Measurements from ENCODE around the gene SLC12A8. TPM values are rescaled to one million over a fixed set of nuclear protein-coding genes. Genes with fewer than 3 reads are reported as not detected.

The SLC12A8 gene
- total RNA-seq, 2 donors from 2014 or later, result 3.0 to 4.1 TPM

DNA sequence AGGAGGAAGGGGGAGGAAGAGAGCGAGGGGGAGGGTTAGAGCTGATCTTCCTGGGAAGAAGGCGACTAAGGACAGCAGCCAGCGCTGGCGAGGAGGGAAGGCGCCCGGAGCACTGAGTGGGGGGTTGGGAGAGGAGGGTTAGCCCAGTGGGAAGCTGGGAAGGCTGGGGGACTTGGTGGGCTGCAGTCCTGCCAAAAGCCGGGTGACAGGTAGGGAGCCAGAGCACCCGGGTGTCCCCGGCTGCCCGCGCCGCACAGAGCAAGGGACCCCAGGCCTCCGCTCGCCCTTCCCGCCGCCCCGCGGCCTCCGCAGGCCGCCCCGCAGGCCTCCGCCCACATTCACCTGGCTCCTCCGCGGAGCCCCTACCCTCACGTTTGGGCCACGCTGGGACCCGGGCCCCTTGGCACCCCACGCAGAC, 448 bp downstream of the SLC12A8 start:
- no peaks in the 10 kb centered on the region for H3K36me3 ChIP-seq
- no peak overlapping the region for H3K27ac ChIP-seq
- ATAC-seq (ENCODE audit: insufficient number of reproducible peaks, low FRiP score, low read depth) (no peak), DNase-seq (ENCODE audit: low spot score) (no peak)
- peaks cover 8% of the 10 kb centered on the region for H3K27me3 ChIP-seq (replicated peaks; ENCODE audit: insufficient read depth)
- H3K4me3 ChIP-seq, result peak overlapping the region; percentile 70
- peaks cover 10 to 16% of the 10 kb centered on the region in 2 donors for H3K4me1 ChIP-seq (ENCODE audit: control insufficient read depth in 1 of 2, low read depth in 2 of 2)
- TF ChIP-seq, protein P1, sequence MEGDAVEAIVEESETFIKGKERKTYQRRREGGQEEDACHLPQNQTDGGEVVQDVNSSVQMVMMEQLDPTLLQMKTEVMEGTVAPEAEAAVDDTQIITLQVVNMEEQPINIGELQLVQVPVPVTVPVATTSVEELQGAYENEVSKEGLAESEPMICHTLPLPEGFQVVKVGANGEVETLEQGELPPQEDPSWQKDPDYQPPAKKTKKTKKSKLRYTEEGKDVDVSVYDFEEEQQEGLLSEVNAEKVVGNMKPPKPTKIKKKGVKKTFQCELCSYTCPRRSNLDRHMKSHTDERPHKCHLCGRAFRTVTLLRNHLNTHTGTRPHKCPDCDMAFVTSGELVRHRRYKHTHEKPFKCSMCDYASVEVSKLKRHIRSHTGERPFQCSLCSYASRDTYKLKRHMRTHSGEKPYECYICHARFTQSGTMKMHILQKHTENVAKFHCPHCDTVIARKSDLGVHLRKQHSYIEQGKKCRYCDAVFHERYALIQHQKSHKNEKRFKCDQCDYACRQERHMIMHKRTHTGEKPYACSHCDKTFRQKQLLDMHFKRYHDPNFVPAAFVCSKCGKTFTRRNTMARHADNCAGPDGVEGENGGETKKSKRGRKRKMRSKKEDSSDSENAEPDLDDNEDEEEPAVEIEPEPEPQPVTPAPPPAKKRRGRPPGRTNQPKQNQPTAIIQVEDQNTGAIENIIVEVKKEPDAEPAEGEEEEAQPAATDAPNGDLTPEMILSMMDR (IDR thresholded peaks at IDR 0.05), result no peak
- no peaks in the 10 kb centered on the region for H3K9me3 ChIP-seq

DNA sequence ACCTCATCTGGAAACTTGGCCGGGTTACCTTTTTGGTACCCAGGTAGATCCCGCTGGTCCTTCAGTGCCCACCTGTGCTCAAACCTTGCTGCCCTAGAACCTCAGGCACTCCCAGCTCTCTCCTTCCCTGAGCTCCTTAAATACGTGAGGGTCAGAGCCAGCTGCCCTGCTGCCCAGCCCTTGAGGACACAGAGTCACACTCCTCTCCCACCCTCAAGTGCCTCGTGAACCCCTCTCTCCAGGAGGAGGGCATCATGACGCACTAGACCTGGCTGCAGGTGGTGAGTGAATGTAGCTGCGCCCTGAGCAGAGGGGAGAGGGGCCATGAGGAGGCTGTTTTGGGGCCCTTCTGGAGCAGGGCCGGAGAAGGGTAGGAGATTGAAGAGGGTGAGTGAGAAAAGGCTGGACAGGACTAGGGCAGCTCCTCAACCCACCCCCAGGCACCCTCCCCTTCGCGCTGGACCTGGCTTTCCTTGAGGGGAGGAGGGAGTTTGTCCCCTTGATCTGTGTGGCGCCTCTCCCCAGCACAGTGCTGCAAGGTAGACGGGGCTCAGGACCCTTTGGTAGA, 941 bp downstream of the SLC12A8 start:
- H3K27ac ChIP-seq, result no peak overlapping the region
- DNase-seq (ENCODE audit: low spot score), result no peak
- H3K27me3 ChIP-seq (replicated peaks; ENCODE audit: insufficient read depth), result peaks cover 8% of the 10 kb centered on the region
- TF ChIP-seq, protein P1 (IDR thresholded peaks at IDR 0.05), result no peak
- no peaks in the 10 kb centered on the region for H3K36me3 ChIP-seq
- H3K9me3 ChIP-seq, result no peaks in the 10 kb centered on the region
- no peak for ATAC-seq (ENCODE audit: insufficient number of reproducible peaks, low FRiP score, low read depth)
- peaks cover 10 to 16% of the 10 kb centered on the region in 2 donors for H3K4me1 ChIP-seq (ENCODE audit: control insufficient read depth in 1 of 2, low read depth in 2 of 2)
- peak overlapping the region; percentile 70 for H3K4me3 ChIP-seq

DNA sequence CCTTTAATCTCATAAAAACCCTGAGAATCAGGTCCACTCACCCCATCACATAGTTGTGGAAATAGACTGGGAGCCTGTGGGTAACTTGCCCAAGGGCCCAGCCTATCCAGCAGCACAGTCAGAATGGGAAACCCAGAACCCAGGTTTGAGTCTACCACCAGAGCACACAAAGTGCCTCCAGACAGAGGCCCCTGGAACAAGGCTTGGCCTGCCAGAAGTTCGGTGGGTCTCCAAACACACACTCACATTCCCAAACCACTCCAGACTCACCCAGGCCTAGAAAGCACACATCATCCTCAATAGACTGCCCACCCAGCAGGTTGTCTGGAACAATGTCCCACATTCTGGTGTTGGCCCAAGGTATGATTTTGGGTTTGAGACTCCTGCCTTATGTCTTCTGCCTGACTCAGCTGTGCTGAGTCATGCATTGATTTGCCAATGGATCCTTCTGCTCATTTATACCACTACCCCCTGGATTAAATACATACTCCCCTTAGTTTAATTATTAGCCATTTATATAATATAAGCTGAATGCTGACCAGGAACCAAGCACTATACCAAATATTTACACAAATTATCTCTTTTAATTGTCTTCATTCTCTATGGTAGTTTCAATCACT, 4.5 kb downstream of the SLC12A8 start:
- no peaks in the 10 kb centered on the region for H3K9me3 ChIP-seq
- no peak overlapping the region for H3K4me3 ChIP-seq
- DNase-seq (ENCODE audit: low spot score) (no peak), ATAC-seq (ENCODE audit: insufficient number of reproducible peaks, low FRiP score, low read depth) (no peak)
- no peak overlapping the region for H3K27ac ChIP-seq
- peaks cover 9 to 15% of the 10 kb centered on the region in 2 donors for H3K4me1 ChIP-seq (ENCODE audit: control insufficient read depth in 1 of 2, low read depth in 2 of 2)
- TF ChIP-seq, protein P1 (IDR thresholded peaks at IDR 0.05), result no peak
- no peaks in the 10 kb centered on the region for H3K36me3 ChIP-seq
- peaks cover 8% of the 10 kb centered on the region for H3K27me3 ChIP-seq (replicated peaks; ENCODE audit: insufficient read depth)

DNA sequence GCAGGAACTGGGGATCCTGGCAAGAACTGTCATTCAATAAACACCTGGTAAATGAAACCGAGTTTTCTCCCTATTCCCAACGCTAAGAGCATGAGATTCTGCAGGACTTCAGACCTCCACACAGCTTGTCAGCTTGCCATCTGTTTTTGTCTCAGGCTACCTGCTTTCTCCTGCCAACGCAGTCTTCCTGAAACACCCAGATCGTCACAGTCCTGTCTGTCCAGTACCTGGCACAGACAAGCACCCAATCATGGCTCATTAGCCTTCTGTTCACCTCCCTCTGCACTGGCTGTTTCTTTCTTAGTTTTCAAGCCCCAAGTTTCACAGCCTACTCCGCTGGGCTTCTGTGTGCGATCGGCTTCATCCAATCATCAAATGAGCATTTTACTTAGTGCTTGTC, 5.0 kb downstream of the SLC12A8 start:
- no peaks in the 10 kb centered on the region for H3K9me3 ChIP-seq
- H3K4me3 ChIP-seq, result no peak overlapping the region
- DNase-seq (ENCODE audit: low spot score) (no peak), ATAC-seq (ENCODE audit: insufficient number of reproducible peaks, low FRiP score, low read depth) (no peak)
- H3K27ac ChIP-seq, result no peak overlapping the region
- H3K36me3 ChIP-seq, result no peaks in the 10 kb centered on the region
- H3K27me3 ChIP-seq (replicated peaks; ENCODE audit: insufficient read depth), result peaks cover 8% of the 10 kb centered on the region
- H3K4me1 ChIP-seq (ENCODE audit: control insufficient read depth in 1 of 2, low read depth in 2 of 2), result peaks cover 3 to 10% of the 10 kb centered on the region in 2 donors
- TF ChIP-seq, protein P1 (IDR thresholded peaks at IDR 0.05), result no peak

DNA sequence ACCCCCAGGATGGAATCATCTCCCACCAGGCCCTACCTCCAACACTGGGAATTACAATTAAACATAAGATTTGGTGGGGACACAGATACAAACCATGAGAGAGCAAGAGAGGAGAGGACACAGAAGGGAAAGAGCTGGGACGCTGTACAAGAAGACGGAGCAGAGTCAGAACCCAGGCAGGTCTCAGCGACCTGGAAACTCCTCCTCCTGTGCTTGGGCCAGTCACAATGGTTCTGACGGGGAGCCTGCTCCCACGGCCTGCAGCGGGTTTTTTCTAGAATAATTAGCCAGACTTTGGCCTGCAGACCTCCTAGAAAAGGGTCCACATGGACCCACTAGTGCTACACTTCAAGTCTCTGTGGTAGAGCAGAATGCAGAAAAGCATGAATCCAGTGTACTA, 5.6 kb downstream of the SLC12A8 start:
- ATAC-seq (ENCODE audit: insufficient number of reproducible peaks, low FRiP score, low read depth), result no peak
- Histone ChIP-seq H3K27me3 (replicated peaks; ENCODE audit: insufficient read depth) (peaks cover 3% of the 10 kb centered on the region), H3K36me3 (no peaks in the 10 kb centered on the region), H3K4me1 (ENCODE audit: control insufficient read depth in 1 of 2, low read depth in 2 of 2) (peaks cover 0 to 4% of the 10 kb centered on the region in 2 donors), H3K27ac (no peak overlapping the region), H3K9me3 (no peaks in the 10 kb centered on the region), H3K4me3 (no peak overlapping the region)
- no peak for DNase-seq (ENCODE audit: low spot score)
- TF ChIP-seq, protein P1 (IDR thresholded peaks at IDR 0.05), result no peak

Measured in thoracic aorta (tissue), 2 donors.